Measurements from ENCODE around the gene CTBP2.

DNA sequence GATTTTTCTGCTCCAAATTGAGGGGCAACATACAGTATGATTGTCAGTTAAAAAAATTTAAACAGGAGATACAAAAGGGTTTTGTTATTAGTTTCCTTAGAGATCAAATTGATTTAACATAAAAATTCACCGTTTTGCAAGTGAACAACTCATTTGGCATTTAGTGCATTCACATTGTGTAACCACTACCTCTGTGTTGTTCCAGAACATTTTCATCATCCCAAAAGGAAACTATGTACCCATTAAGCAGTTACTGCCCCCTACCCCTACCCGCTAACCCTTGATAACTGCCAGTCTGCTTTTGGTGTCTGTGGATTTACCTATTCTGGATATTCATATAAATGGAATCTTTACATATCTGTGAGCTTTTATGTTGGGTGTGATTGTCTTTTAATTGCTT is 215.4 kb downstream of the CTBP2 start:
- TF ChIP-seq, protein P1, sequence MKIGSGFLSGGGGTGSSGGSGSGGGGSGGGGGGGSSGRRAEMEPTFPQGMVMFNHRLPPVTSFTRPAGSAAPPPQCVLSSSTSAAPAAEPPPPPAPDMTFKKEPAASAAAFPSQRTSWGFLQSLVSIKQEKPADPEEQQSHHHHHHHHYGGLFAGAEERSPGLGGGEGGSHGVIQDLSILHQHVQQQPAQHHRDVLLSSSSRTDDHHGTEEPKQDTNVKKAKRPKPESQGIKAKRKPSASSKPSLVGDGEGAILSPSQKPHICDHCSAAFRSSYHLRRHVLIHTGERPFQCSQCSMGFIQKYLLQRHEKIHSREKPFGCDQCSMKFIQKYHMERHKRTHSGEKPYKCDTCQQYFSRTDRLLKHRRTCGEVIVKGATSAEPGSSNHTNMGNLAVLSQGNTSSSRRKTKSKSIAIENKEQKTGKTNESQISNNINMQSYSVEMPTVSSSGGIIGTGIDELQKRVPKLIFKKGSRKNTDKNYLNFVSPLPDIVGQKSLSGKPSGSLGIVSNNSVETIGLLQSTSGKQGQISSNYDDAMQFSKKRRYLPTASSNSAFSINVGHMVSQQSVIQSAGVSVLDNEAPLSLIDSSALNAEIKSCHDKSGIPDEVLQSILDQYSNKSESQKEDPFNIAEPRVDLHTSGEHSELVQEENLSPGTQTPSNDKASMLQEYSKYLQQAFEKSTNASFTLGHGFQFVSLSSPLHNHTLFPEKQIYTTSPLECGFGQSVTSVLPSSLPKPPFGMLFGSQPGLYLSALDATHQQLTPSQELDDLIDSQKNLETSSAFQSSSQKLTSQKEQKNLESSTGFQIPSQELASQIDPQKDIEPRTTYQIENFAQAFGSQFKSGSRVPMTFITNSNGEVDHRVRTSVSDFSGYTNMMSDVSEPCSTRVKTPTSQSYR (CRISPR knock-in tag; IDR thresholded peaks at IDR 0.05), result no peak
- TF ChIP-seq ESRRA (CRISPR knock-in tag; IDR thresholded peaks at IDR 0.05; ENCODE audit: borderline replicate concordance) (no peak), ZNF423 (CRISPR knock-in tag; IDR thresholded peaks at IDR 0.05) (no peak), ZNF121 (CRISPR knock-in tag; IDR thresholded peaks at IDR 0.05) (no peak), CDX4 (CRISPR knock-in tag; IDR thresholded peaks at IDR 0.05; ENCODE audit: borderline replicate concordance) (no peak)

Measured in WTC11 (cell line).